ENCODE measurements around the gene ZDHHC3. TPM values are rescaled to one million over a fixed set of nuclear protein-coding genes. Genes with fewer than 3 reads are reported as not detected.
A peak's percentile ranks its signal among the peaks of the same experiment; 100 is the strongest.

The ZDHHC3 gene
- total RNA-seq, 1 donor from 2014 or later, result 66.6 TPM

DNA sequence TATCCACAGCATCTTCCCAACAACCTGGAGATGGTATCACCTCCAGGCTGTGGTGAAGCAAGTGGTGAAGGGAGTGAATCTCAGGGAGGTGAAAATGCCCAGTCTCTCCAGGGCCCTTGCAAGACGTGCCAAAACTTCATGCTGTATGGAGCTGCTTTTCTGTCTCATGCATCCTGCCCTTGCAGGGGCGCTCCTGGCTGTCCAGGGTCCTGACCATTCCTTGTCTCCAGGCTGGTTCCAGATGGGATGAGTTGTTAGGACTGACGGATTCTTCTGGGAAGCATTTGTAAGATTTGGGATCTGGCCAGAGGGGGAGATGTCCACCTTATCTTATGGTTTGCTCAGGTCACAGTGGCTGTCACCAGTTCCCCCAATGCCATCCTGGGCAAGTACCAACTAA lies 85.7 kb downstream of the ZDHHC3 start:
- no peak overlapping the region for H3K4me3 ChIP-seq (ENCODE audit: insufficient read depth, low read depth, low read length)
- H4K20me1 ChIP-seq (ENCODE audit: insufficient read depth, low read length), result no peaks in the 10 kb centered on the region
- Mint-ChIP-seq H3K4me1 (ENCODE audit: low read depth, unreplicated experiment) (peaks cover 20% of the 10 kb centered on the region), H3K27me3 (ENCODE audit: low read depth, unreplicated experiment) (peaks cover 4% of the 10 kb centered on the region), H3K4me3 (ENCODE audit: unreplicated experiment) (no peak overlapping the region), H3K27ac (ENCODE audit: unreplicated experiment) (no peak overlapping the region), H3K9me3 (ENCODE audit: unreplicated experiment) (peaks cover 3% of the 10 kb centered on the region), H3K36me3 (ENCODE audit: low read depth, unreplicated experiment) (no peaks in the 10 kb centered on the region)
- no peaks in the 10 kb centered on the region for H3K9me3 ChIP-seq (ENCODE audit: insufficient read depth, low read depth, low read length)
- H3K4me2 ChIP-seq (ENCODE audit: low read length), result no peak overlapping the region
- DNase-seq (ENCODE audit: low read depth), result no peak
- no peaks in the 10 kb centered on the region for H3K27me3 ChIP-seq (ENCODE audit: insufficient read depth, low read length)
- H3K9ac ChIP-seq (ENCODE audit: low read length), result no peak overlapping the region
- H2AFZ ChIP-seq (ENCODE audit: low read depth, low read length), result no peak overlapping the region
- TF ChIP-seq EZH2 (IDR thresholded peaks at IDR 0.05; ENCODE audit: insufficient read depth, low read length), result no peak
- TF ChIP-seq, protein P1, sequence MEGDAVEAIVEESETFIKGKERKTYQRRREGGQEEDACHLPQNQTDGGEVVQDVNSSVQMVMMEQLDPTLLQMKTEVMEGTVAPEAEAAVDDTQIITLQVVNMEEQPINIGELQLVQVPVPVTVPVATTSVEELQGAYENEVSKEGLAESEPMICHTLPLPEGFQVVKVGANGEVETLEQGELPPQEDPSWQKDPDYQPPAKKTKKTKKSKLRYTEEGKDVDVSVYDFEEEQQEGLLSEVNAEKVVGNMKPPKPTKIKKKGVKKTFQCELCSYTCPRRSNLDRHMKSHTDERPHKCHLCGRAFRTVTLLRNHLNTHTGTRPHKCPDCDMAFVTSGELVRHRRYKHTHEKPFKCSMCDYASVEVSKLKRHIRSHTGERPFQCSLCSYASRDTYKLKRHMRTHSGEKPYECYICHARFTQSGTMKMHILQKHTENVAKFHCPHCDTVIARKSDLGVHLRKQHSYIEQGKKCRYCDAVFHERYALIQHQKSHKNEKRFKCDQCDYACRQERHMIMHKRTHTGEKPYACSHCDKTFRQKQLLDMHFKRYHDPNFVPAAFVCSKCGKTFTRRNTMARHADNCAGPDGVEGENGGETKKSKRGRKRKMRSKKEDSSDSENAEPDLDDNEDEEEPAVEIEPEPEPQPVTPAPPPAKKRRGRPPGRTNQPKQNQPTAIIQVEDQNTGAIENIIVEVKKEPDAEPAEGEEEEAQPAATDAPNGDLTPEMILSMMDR (IDR thresholded peaks at IDR 0.05; ENCODE audit: insufficient read depth, low read depth, low read length), result no peak
- no peak for FAIRE-seq
- no peaks in the 10 kb centered on the region for H3K36me3 ChIP-seq (ENCODE audit: insufficient read depth, low read length)
- H3K27ac ChIP-seq (ENCODE audit: low read depth, low read length), result no peak overlapping the region
- no peaks in the 10 kb centered on the region for H3K79me2 ChIP-seq (ENCODE audit: insufficient read depth, low read length)
- peaks cover 30% of the 10 kb centered on the region for H3K4me1 ChIP-seq (ENCODE audit: insufficient read depth, low read length)

DNA sequence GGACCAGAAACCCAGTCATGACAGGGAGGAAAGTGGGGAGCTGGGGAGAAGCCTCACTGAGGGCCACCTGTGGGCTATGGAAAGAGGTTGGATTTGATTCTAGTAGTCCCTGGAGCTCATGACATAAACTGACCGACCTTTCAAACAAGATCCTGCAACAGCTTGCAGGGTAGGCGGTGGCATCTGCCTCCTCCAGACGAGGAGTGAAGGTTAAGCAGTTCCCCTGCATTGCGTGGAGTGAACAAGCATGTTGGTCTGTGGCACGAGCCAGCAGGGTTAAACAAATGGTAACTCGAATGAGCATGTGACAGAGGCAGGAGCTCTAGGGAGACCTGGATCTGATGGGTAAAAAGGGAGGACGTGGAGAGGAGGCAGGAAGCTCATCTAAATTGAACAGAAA lies 88.9 kb downstream of the ZDHHC3 start:
- Histone ChIP-seq H3K27ac (ENCODE audit: low read depth, low read length) (no peak overlapping the region), H3K36me3 (ENCODE audit: insufficient read depth, low read length) (no peaks in the 10 kb centered on the region), H3K4me2 (ENCODE audit: low read length) (no peak overlapping the region), H2AFZ (ENCODE audit: low read depth, low read length) (no peak overlapping the region), H3K9ac (ENCODE audit: low read length) (no peak overlapping the region), H3K4me3 (ENCODE audit: insufficient read depth, low read depth, low read length) (no peak overlapping the region), H3K27me3 (ENCODE audit: insufficient read depth, low read length) (no peaks in the 10 kb centered on the region), H3K4me1 (ENCODE audit: insufficient read depth, low read length) (peaks cover 34% of the 10 kb centered on the region), H3K9me3 (ENCODE audit: insufficient read depth, low read depth, low read length) (no peaks in the 10 kb centered on the region), H3K79me2 (ENCODE audit: insufficient read depth, low read length) (no peaks in the 10 kb centered on the region), H4K20me1 (ENCODE audit: insufficient read depth, low read length) (no peaks in the 10 kb centered on the region)
- FAIRE-seq (no peak), DNase-seq (ENCODE audit: low read depth) (no peak)
- TF ChIP-seq, protein P1 (IDR thresholded peaks at IDR 0.05; ENCODE audit: insufficient read depth, low read depth, low read length), result no peak
- TF ChIP-seq EZH2 (IDR thresholded peaks at IDR 0.05; ENCODE audit: insufficient read depth, low read length), result no peak
- no peaks in the 10 kb centered on the region for H3K9me3 Mint-ChIP-seq (ENCODE audit: unreplicated experiment)
- H3K4me3 Mint-ChIP-seq (ENCODE audit: unreplicated experiment), result no peak overlapping the region
- peaks cover 4% of the 10 kb centered on the region for H3K27me3 Mint-ChIP-seq (ENCODE audit: low read depth, unreplicated experiment)
- H3K36me3 Mint-ChIP-seq (ENCODE audit: low read depth, unreplicated experiment), result no peaks in the 10 kb centered on the region
- H3K4me1 Mint-ChIP-seq (ENCODE audit: low read depth, unreplicated experiment), result peaks cover 23% of the 10 kb centered on the region
- H3K27ac Mint-ChIP-seq (ENCODE audit: unreplicated experiment), result no peak overlapping the region

DNA sequence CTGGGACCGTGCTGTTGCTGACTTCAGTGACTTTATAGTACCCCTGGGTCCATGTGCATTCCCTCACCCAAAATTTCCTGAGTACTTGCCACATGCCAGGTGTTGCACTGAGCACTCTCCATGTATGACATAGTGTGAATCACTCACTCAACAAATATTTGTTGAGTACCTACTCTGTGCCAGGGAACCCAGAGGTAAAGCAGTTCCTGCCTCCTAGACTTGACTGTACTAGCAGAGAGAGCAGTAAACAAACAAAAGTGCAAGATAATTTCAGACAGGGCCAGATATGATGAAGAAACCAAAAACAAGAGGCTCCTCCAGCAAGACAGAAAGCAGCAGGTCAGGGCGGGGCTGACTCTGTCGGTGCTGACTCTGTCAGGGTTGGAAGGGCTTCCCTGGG lies 89.4 kb downstream of the ZDHHC3 start:
- Mint-ChIP-seq H3K27me3 (ENCODE audit: low read depth, unreplicated experiment) (peaks cover 4% of the 10 kb centered on the region), H3K4me3 (ENCODE audit: unreplicated experiment) (no peak overlapping the region), H3K27ac (ENCODE audit: unreplicated experiment) (peak overlapping the region; percentile 83), H3K4me1 (ENCODE audit: low read depth, unreplicated experiment) (peaks cover 23% of the 10 kb centered on the region), H3K36me3 (ENCODE audit: low read depth, unreplicated experiment) (no peaks in the 10 kb centered on the region), H3K9me3 (ENCODE audit: unreplicated experiment) (no peaks in the 10 kb centered on the region)
- no peaks in the 10 kb centered on the region for H3K36me3 ChIP-seq (ENCODE audit: insufficient read depth, low read length)
- no peak overlapping the region for H3K9ac ChIP-seq (ENCODE audit: low read length)
- H3K27ac ChIP-seq (ENCODE audit: low read depth, low read length), result no peak overlapping the region
- no peaks in the 10 kb centered on the region for H3K79me2 ChIP-seq (ENCODE audit: insufficient read depth, low read length)
- peak; percentile 9 for DNase-seq (ENCODE audit: low read depth)
- no peaks in the 10 kb centered on the region for H3K27me3 ChIP-seq (ENCODE audit: insufficient read depth, low read length)
- no peaks in the 10 kb centered on the region for H3K9me3 ChIP-seq (ENCODE audit: insufficient read depth, low read depth, low read length)
- no peak for FAIRE-seq
- peak overlapping the region; percentile 24 for H3K4me2 ChIP-seq (ENCODE audit: low read length)
- no peaks in the 10 kb centered on the region for H4K20me1 ChIP-seq (ENCODE audit: insufficient read depth, low read length)
- TF ChIP-seq EZH2 (IDR thresholded peaks at IDR 0.05; ENCODE audit: insufficient read depth, low read length), result no peak
- TF ChIP-seq, protein P1 (IDR thresholded peaks at IDR 0.05; ENCODE audit: insufficient read depth, low read depth, low read length), result no peak
- H2AFZ ChIP-seq (ENCODE audit: low read depth, low read length), result no peak overlapping the region
- H3K4me1 ChIP-seq (ENCODE audit: insufficient read depth, low read length), result peaks cover 34% of the 10 kb centered on the region
- no peak overlapping the region for H3K4me3 ChIP-seq (ENCODE audit: insufficient read depth, low read depth, low read length)
